Activated CD4-positive, alpha-beta T cell treated with anti-CD3 and anti-CD28 coated beads, Interleukin-2, Interleukin-6, amounts not matched to agents 100 ng/mL and 50 ng/mL, durations not matched to agents 16 hours and 8 hours (primary cell): Measurements from ENCODE around the gene R3HDM4.
"Not testable (repeated sequence)": the region's sequence is repeated elsewhere in the genome, so short reads cannot be mapped to it uniquely, and the experiment has no call there.

Experiments
- DNase-seq: peaks from one replicate; pipeline ENCODE4 v3.0.0-alpha.2; 2020

The R3HDM4 gene

GRCh38 chr19:913080-913748, at the start of gene R3HDM4:
TSS of gene R3HDM4 (minus strand) at chr19:913219. CDS start at chr19:913157, 62 bp downstream.
- peak; percentile 85 for DNase-seq

GRCh38 chr19:961866-962620, 49.0 kb upstream of the R3HDM4 start:
- DNase-seq = no peak

GRCh38 chr19:960601-960938, 47.6 kb upstream of the R3HDM4 start:
- no peak for DNase-seq

- no peak for DNase-seq
Observed at GRCh38 chr19:960020-960419, 47.0 kb upstream of the R3HDM4 start.

GRCh38 chr19:958967-959855, 46.2 kb upstream of the R3HDM4 start:
- peak; percentile 32 for DNase-seq

- DNase-seq = not testable (repeated sequence)
Observed at GRCh38 chr19:957578-957977, 44.6 kb upstream of the R3HDM4 start.

- no peak for DNase-seq
Observed at GRCh38 chr19:956766-957440, 43.9 kb upstream of the R3HDM4 start.

- DNase-seq = no peak
Observed at GRCh38 chr19:955803-956765, 43.1 kb upstream of the R3HDM4 start.

- peak; percentile 17 for DNase-seq
Observed at GRCh38 chr19:954672-955494, 41.9 kb upstream of the R3HDM4 start.

- DNase-seq = no peak
Observed at GRCh38 chr19:954272-954671, 41.3 kb upstream of the R3HDM4 start.

- DNase-seq = no peak
Observed at GRCh38 chr19:953445-954271, 40.6 kb upstream of the R3HDM4 start.

GRCh38 chr19:952680-953444, 39.8 kb upstream of the R3HDM4 start:
- DNase-seq = no peak

GRCh38 chr19:952049-952679, 39.1 kb upstream of the R3HDM4 start:
- no peak for DNase-seq

GRCh38 chr19:950352-951066, 37.5 kb upstream of the R3HDM4 start:
- DNase-seq = no peak

GRCh38 chr19:948842-949496, 36.0 kb upstream of the R3HDM4 start:
- DNase-seq = no peak

- no peak for DNase-seq
Observed at GRCh38 chr19:947707-948539, 34.9 kb upstream of the R3HDM4 start.
